Neural progenitor cell (in vitro differentiated cells): Measurements from ENCODE around the gene ARV1.

Experiments used
- EZH2 ChIP-seq: fragments of 200-600 bp; sonication (generic); IDR thresholded peaks from 2 replicates; pipeline ENCODE4 v1.6.1; 2017; ENCODE audit warnings: antibody characterized with exemption, mild to moderate bottlenecking, moderate library complexity
- TF ChIP-seq, protein P1 (sequence below): fragments of 200-600 bp; sonication (generic); IDR thresholded peaks from 2 replicates; pipeline ENCODE4 v1.5.1; 2017; ENCODE audit warnings: antibody characterized with exemption, mild to moderate bottlenecking

DNA sequence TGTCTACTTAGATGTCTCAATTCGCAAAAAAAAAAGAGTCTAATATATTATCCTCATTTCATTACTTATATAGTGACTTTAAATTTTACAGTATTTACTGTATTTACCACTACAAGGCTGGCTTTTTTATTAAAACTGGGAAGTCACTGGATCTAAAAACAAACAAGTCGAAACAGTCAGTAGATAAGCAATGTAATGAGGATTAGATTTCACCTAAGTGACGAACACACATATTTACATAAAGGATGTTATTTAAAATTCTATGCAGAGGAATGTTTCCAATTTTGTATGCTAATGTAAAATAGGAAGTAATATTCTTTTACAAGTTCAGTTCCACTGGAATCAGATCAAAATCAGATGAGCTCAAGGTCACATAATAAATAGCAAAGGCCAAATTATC, 28.5 kb upstream of the ARV1 start:
- TF ChIP-seq, protein P1, sequence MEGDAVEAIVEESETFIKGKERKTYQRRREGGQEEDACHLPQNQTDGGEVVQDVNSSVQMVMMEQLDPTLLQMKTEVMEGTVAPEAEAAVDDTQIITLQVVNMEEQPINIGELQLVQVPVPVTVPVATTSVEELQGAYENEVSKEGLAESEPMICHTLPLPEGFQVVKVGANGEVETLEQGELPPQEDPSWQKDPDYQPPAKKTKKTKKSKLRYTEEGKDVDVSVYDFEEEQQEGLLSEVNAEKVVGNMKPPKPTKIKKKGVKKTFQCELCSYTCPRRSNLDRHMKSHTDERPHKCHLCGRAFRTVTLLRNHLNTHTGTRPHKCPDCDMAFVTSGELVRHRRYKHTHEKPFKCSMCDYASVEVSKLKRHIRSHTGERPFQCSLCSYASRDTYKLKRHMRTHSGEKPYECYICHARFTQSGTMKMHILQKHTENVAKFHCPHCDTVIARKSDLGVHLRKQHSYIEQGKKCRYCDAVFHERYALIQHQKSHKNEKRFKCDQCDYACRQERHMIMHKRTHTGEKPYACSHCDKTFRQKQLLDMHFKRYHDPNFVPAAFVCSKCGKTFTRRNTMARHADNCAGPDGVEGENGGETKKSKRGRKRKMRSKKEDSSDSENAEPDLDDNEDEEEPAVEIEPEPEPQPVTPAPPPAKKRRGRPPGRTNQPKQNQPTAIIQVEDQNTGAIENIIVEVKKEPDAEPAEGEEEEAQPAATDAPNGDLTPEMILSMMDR = no peak
- TF ChIP-seq EZH2 = no peak
